ENCODE results near the gene ALKBH3.

DNA sequence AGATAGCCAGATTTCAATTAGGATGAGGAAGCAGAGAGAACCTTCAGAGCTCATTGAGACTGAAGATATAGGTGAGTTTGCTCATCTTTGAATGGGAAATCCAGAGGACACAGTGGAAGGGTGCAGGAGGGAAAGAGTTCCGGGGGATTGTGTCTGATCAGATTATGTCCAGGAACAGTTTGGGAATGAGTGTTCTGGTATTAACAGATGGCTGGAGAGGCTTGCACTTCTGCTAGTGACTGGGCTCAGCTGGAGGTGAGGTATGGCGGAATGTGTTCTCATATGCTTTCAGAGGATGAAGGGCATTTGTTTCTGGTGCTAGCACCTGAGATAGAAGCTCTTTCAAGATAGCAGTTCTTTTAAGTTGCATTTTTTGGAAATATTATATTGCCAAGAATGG, 27.6 kb downstream of the ALKBH3 start:
- no peak for TF ChIP-seq CTCF (IDR thresholded peaks at IDR 0.05)
- TF ChIP-seq EZH2phosphoT487 (IDR thresholded peaks at IDR 0.05): no peak
- no peak for TF ChIP-seq EZH2 (IDR thresholded peaks at IDR 0.05)
